ENCODE data around the gene C1QTNF6.

C1QTNF6 gene

DNA sequence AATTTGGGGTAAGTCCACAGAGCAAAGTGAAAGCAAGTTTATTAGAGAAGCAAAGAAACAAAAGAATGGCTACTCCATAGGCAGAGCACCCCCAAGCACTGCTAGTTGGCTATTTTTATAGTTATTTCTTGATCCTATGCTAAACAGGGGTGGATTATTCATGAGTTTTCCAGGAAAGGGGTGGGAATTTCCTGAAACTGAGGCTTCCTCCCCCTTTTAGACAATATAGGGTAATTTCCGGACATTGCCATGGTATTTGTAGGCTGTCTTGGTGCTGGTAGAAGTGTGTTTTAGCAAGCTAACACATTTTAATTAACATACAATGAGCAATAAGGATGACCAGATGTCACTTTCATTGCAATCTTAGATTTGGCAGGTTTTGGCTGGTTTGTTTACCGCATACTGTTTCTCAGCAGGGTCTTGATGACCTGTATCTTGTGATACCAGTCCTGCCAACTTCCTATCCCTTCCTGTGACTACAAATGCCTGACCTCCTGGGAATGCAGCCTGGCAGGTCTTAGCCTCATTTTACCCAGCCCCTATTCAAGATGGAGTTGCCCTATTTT is 937 bp upstream of the C1QTNF6 start:
- TF ChIP-seq CTCF (IDR thresholded peaks at IDR 0.05; ENCODE audit: control insufficient read depth, insufficient read depth, low read depth, low read length, missing control alignments): no peak
- no peak overlapping the region for H3K4me3 ChIP-seq (ENCODE audit: control insufficient read depth, low read depth, low read length)
- DNase-seq (ENCODE audit: low read depth): no peak

DNA sequence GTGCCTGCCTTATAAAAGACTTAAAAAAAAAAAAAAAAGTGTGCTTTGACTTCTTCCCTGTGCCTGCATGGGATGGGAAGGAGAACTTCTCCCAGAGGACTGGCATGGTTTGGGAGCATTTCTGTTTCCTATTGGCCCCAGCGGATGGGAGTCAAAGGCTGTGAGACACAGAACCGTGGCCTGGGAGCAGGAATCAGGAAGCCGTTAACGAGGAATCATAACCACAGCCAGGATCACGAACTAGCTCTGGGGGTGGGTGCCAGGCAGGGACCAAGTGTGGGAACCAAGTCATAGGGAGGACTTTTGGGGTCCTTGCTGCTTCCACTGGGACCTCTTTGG is 526 bp downstream of the C1QTNF6 start:
- H3K4me3 ChIP-seq (ENCODE audit: control insufficient read depth, low read depth, low read length): peak overlapping the region; percentile 30
- DNase-seq (ENCODE audit: low read depth): no peak
- no peak for TF ChIP-seq CTCF (IDR thresholded peaks at IDR 0.05; ENCODE audit: control insufficient read depth, insufficient read depth, low read depth, low read length, missing control alignments)

GRCh38 chr22:37186997-37187522 is 987 bp downstream of the C1QTNF6 start:
- no peak for DNase-seq (ENCODE audit: low read depth)
- H3K4me3 ChIP-seq (ENCODE audit: control insufficient read depth, low read depth, low read length): no peak overlapping the region; the same call in 1 of the 2 replicates
- TF ChIP-seq CTCF (IDR thresholded peaks at IDR 0.05; ENCODE audit: control insufficient read depth, insufficient read depth, low read depth, low read length, missing control alignments): no peak

GRCh38 chr22:37186228-37186996 is 1.6 kb downstream of the C1QTNF6 start:
- DNase-seq (ENCODE audit: low read depth): peak; percentile 67
- TF ChIP-seq CTCF (IDR thresholded peaks at IDR 0.05; ENCODE audit: control insufficient read depth, insufficient read depth, low read depth, low read length, missing control alignments): no peak
- H3K4me3 ChIP-seq (ENCODE audit: control insufficient read depth, low read depth, low read length): no peak overlapping the region

GRCh38 chr22:37185646-37186227 is 2.3 kb downstream of the C1QTNF6 start:
- no peak overlapping the region for H3K4me3 ChIP-seq (ENCODE audit: control insufficient read depth, low read depth, low read length)
- no peak for DNase-seq (ENCODE audit: low read depth)
- no peak for TF ChIP-seq CTCF (IDR thresholded peaks at IDR 0.05; ENCODE audit: control insufficient read depth, insufficient read depth, low read depth, low read length, missing control alignments)

- DNase-seq (ENCODE audit: low read depth): no peak
- no peak overlapping the region for H3K4me3 ChIP-seq (ENCODE audit: control insufficient read depth, low read depth, low read length)
- no peak for TF ChIP-seq CTCF (IDR thresholded peaks at IDR 0.05; ENCODE audit: control insufficient read depth, insufficient read depth, low read depth, low read length, missing control alignments)
These were observed 3.1 kb downstream of the C1QTNF6 start for GRCh38 chr22:37184816-37185541.
